T-cell (primary cell): ENCODE data around the gene CAMK1D. TPM values are rescaled to one million over a fixed set of nuclear protein-coding genes. Genes with fewer than 3 reads are reported as not detected.

Experiments
- ATAC-seq, 4 experiments: fragments of 200-7000 bp in 3 of 4; fragments of 150-1000 bp in 1 of 4; cut with Tn5 transposase; replicated peaks in 1 of 4; 1 replicate in 3 of 4; 2 replicates in 1 of 4; pipeline ENCODE4 v1.10.0; 2021; ENCODE audit warnings: moderate library complexity in 3 of 4, mild to moderate bottlenecking in 2 of 4, moderate number of reproducible peaks in 1 of 4
- CTCF ChIA-PET, 2 donors: fragments of 300-600 bp; sonication (Branson Sonifier 250); formaldehyde crosslinking; loops; one replicate each; lab custom pipeline; 2022; ENCODE audit warnings: antibody characterized with exemption in 2 of 2; lab: Charles Lee
- POLR2A ChIA-PET, 2 donors: fragments of 300-600 bp; sonication (Branson Sonifier 250); formaldehyde crosslinking; loops; one replicate each; lab custom pipeline; 2022; ENCODE audit warnings: antibody characterized with exemption in 2 of 2; lab: Charles Lee
- DNase-seq, 35 experiments: peaks; one replicate each; pipeline versions ENCODE4 v3.0.0 to v3.0.0-alpha.2; 2013 to 2023
- H3K27ac ChIP-seq: one replicate; pipeline ENCODE4 v1.5.1; 2013; ENCODE audit warnings: low read length
- H3K27me3 ChIP-seq, 2 experiments: replicated peaks in 1 of 2; 1 replicate in 1 of 2; 2 replicates in 1 of 2; pipeline versions ENCODE4 v1.6.1 to v1.7.0; 2013; ENCODE audit warnings: low read length in 1 of 2, mixed read lengths in 1 of 2; ENCODE audit not compliant: control insufficient read depth in 2 of 2, insufficient read depth in 2 of 2; ENCODE audit errors: extremely low read depth in 1 of 2
- H3K36me3 ChIP-seq, 2 donors: 1 replicate in 1 of 2; 2 replicates in 1 of 2; pipeline versions ENCODE4 v1.6.1 to v1.7.0; 2013; ENCODE audit warnings: low read length in 1 of 2; ENCODE audit not compliant: control insufficient read depth in 2 of 2, insufficient read depth in 1 of 2; ENCODE audit errors: extremely low read depth in 1 of 2
- H3K4me1 ChIP-seq, 2 experiments: 1 replicate in 1 of 2; 2 replicates in 1 of 2; pipeline versions ENCODE4 v1.6.1 to v1.7.0; 2013; ENCODE audit warnings: low read length in 2 of 2, mixed read lengths in 1 of 2; ENCODE audit not compliant: insufficient read depth in 2 of 2, control insufficient read depth in 1 of 2; ENCODE audit errors: extremely low read depth in 1 of 2
- H3K4me3 ChIP-seq, 2 donors: 1 replicate in 1 of 2; 2 replicates in 1 of 2; pipeline versions ENCODE4 v1.5.1 to v1.7.0; 2013; ENCODE audit warnings: mild to moderate bottlenecking in 2 of 2, low read length in 1 of 2, moderate library complexity in 1 of 2; ENCODE audit not compliant: control insufficient read depth in 1 of 2; ENCODE audit errors: extremely low read depth in 1 of 2
- H3K9me3 ChIP-seq: 2 replicates; pipeline ENCODE4 v1.7.0; 2013
- H3K27ac Mint-ChIP-seq, 2 donors: one replicate each; pipeline ENCODE4 v1.8.0; 2020 to 2021; ENCODE audit warnings: mild to moderate bottlenecking in 2 of 2, mixed read lengths in 2 of 2
- H3K27me3 Mint-ChIP-seq, 2 donors: one replicate each; pipeline ENCODE4 v1.8.0; 2021 to 2022; ENCODE audit warnings: mixed read lengths in 2 of 2
- H3K36me3 Mint-ChIP-seq: one replicate; pipeline ENCODE4 v1.8.0; 2021; ENCODE audit warnings: mixed read lengths
- H3K4me1 Mint-ChIP-seq, 3 donors: one replicate each; pipeline ENCODE4 v1.8.0; 2020 to 2022; ENCODE audit warnings: mixed read lengths in 3 of 3, mild to moderate bottlenecking in 1 of 3
- H3K4me3 Mint-ChIP-seq, 3 donors: one replicate each; pipeline ENCODE4 v1.8.0; 2020 to 2022; ENCODE audit warnings: mild to moderate bottlenecking in 3 of 3, mixed read lengths in 3 of 3, moderate library complexity in 3 of 3
- H3K9me3 Mint-ChIP-seq, 3 donors: one replicate each; pipeline ENCODE4 v1.8.0; 2020 to 2022; ENCODE audit warnings: mixed read lengths in 3 of 3
- WGBS: methylation state at CpG from one replicate; pipeline ENCODE4 v1.1.5; 2013; ENCODE audit warnings: missing lambda C conversion rate; ENCODE audit not compliant: insufficient coverage; 5-methylcytosine and 5-hydroxymethylcytosine counted together
- total RNA-seq, 35 experiments: library from RNA in 6 of 35; stranded (reverse) in 6 of 35; fragments of 120-200 nt in 1 of 35; gene quantifications; one replicate each; pipeline versions ENCODE4 v1.2.1 to v1.2.4 and lab custom pipeline; 2013 to 2026

CAMK1D gene
- total RNA-seq, 5 donors from 2014 or later (not counting 1 experiment from before 2014, with no cell fraction given) = 16.8 to 31.3 (median 23.6) TPM

GRCh38 chr10:12337453-12338372 lies 11.6 kb upstream of the CAMK1D start:
- H3K36me3 ChIP-seq = no peaks in the 10 kb centered on the region
- Mint-ChIP-seq H3K36me3 (no peaks in the 10 kb centered on the region), H3K4me3 (no peak overlapping the region), H3K4me1 (peaks cover 10 to 26% (median 16%) of the 10 kb centered on the region in 3 donors), H3K27me3 (no peaks in the 10 kb centered on the region), H3K9me3 (peaks cover 0 to under 1% (median 0%) of the 10 kb centered on the region in 3 donors), H3K27ac (no peak overlapping the region)
- no peaks in the 10 kb centered on the region for H3K9me3 ChIP-seq
- WGBS = 90% methylated on average over 6 of the region's 9 CpGs
- ATAC-seq (no peak), DNase-seq (no peak)
- H3K27me3 ChIP-seq = no peaks in the 10 kb centered on the region
- no peak overlapping the region for H3K4me3 ChIP-seq
- POLR2A ChIA-PET = interaction anchor here in 1 of 2 donors (0.6 to 0.7 kb wide), 2 partner anchors 8 to 23 kb away, joined by 3 to 11 read pairs; no protein-coding TSS in a partner anchor
- peaks cover 2 to 10% of the 10 kb centered on the region in 2 experiments for H3K4me1 ChIP-seq
- H3K27ac ChIP-seq = no peak overlapping the region
- CTCF ChIA-PET = interaction anchor here in 1 of 2 donors (0.5 kb wide), 1 partner anchor 174 kb away, joined by 3 read pairs; no protein-coding TSS in a partner anchor

DNA sequence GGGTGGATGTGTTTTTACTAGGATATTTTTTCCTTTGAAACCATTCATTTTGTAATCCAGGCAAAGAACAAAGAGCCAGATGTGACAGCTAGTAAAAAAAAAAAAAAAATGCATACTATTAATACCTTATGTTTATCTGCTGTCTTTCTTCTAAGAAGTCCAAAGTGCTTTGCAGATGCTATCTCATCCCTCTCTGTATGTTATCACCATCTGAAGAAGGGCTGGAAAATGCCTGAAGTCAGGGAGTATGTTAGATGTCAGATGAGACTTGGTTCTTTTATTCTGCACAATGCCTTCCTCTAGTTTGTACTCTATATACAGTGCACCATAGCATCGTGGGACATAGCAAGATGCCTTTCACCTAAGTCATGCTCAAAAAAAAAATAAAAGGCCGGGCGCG lies 10.4 kb upstream of the CAMK1D start:
- ATAC-seq (no peak), DNase-seq (no peak)
- Histone ChIP-seq H3K4me3 (no peak overlapping the region), H3K9me3 (no peaks in the 10 kb centered on the region), H3K36me3 (no peaks in the 10 kb centered on the region), H3K27ac (no peak overlapping the region), H3K4me1 (peaks cover 2 to 3% of the 10 kb centered on the region in 2 experiments), H3K27me3 (no peaks in the 10 kb centered on the region)
- WGBS = no CpG with 5 or more reads among the region's 4 CpGs
- no peaks in the 10 kb centered on the region for H3K27me3 Mint-ChIP-seq
- peaks cover 0 to 8% (median 5%) of the 10 kb centered on the region in 3 donors for H3K9me3 Mint-ChIP-seq
- ChIA-PET CTCF (no interaction called here), POLR2A (no interaction called here)
- peaks cover 8 to 15% (median 10%) of the 10 kb centered on the region in 3 donors for H3K4me1 Mint-ChIP-seq
- H3K27ac Mint-ChIP-seq = no peak overlapping the region
- no peaks in the 10 kb centered on the region for H3K36me3 Mint-ChIP-seq
- no peak overlapping the region for H3K4me3 Mint-ChIP-seq

DNA sequence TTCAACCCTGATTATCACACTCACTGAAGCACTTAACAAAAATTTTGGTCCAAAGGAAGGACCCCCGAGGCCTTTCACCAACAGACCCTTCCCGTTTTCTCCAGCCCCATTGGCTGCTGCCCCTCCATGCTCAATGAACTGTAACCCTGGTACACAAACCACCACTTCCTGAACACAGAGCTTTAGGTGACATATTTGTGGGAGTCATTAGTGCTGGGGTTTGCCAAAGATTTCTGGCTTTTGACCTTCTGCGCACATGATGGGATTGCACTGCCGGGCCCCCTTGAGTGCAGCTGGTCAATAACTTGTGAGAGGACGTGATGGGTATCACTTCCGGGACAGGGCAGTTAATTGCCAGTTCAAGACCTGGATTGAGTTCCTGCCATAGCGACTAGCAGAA lies 9.0 kb upstream of the CAMK1D start:
- no peaks in the 10 kb centered on the region for H3K9me3 ChIP-seq
- H3K27ac ChIP-seq = no peak overlapping the region
- Mint-ChIP-seq H3K36me3 (no peaks in the 10 kb centered on the region), H3K4me3 (no peak overlapping the region), H3K4me1 (peaks cover 7 to 15% (median 14%) of the 10 kb centered on the region in 3 donors), H3K27ac (no peak overlapping the region), H3K9me3 (peaks cover 0 to 8% (median 5%) of the 10 kb centered on the region in 3 donors), H3K27me3 (no peaks in the 10 kb centered on the region)
- no peaks in the 10 kb centered on the region for H3K27me3 ChIP-seq
- H3K4me1 ChIP-seq = peaks cover 2 to 3% of the 10 kb centered on the region in 2 experiments
- no peaks in the 10 kb centered on the region for H3K36me3 ChIP-seq
- WGBS = 89% methylated on average over 5 of the region's 7 CpGs
- ATAC-seq = no peak
- CTCF ChIA-PET = no interaction called here
- H3K4me3 ChIP-seq = no peak overlapping the region
- POLR2A ChIA-PET = no interaction called here
- no peak for DNase-seq

- Histone ChIP-seq H3K4me3 (no peak overlapping the region), H3K9me3 (no peaks in the 10 kb centered on the region), H3K27me3 (no peaks in the 10 kb centered on the region), H3K27ac (no peak overlapping the region), H3K4me1 (peaks cover 2 to 3% of the 10 kb centered on the region in 2 experiments), H3K36me3 (no peaks in the 10 kb centered on the region)
- H3K4me1 Mint-ChIP-seq = peaks cover 7 to 15% (median 14%) of the 10 kb centered on the region in 3 donors
- ChIA-PET CTCF (interaction anchor here in 1 of 2 donors (0.6 kb wide), 1 partner anchor 1854 kb away, joined by 3 read pairs; no protein-coding TSS in a partner anchor), POLR2A (interaction anchor here in 1 of 2 donors (0.7 kb wide), 1 partner anchor 21 kb away, joined by 4 read pairs; no protein-coding TSS in a partner anchor)
- no peaks in the 10 kb centered on the region for H3K27me3 Mint-ChIP-seq
- no peak for ATAC-seq
- 67% methylated on average over 1 of the region's 6 CpGs for WGBS
- no peak overlapping the region for H3K4me3 Mint-ChIP-seq
- peak overlapping the region in 1 of 2 donors; percentile 8 for H3K27ac Mint-ChIP-seq
- DNase-seq = no peak
- no peaks in the 10 kb centered on the region for H3K36me3 Mint-ChIP-seq
- H3K9me3 Mint-ChIP-seq = peaks cover 0 to 8% (median 5%) of the 10 kb centered on the region in 3 donors
These were observed 8.4 kb upstream of the CAMK1D start for GRCh38 chr10:12340937-12341336.

DNA sequence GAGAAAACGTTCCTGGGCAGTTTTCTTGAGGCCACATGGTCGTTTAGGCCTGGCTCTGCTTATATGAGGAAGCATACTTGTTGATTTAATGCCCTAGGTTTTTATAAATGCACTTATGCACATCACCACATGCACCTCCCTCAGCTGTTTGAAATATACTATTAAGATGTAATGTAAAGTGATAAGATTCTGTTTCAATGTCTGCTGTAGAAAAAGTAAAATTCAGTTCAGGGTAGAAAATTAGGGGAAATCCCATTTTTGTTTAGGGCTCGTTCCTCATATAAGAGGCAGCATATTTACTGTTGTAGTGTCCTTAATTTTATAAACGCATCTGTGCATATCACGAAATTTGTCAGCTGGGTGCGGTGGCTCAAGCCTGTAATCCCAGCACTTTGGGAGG lies 7.8 kb upstream of the CAMK1D start:
- Mint-ChIP-seq H3K4me1 (peaks cover 7 to 15% (median 14%) of the 10 kb centered on the region in 3 donors), H3K36me3 (no peaks in the 10 kb centered on the region), H3K9me3 (peaks cover 0 to 8% (median 5%) of the 10 kb centered on the region in 3 donors), H3K27me3 (no peaks in the 10 kb centered on the region), H3K4me3 (no peak overlapping the region), H3K27ac (peak overlapping the region in 1 of 2 donors; percentile 0)
- no peaks in the 10 kb centered on the region for H3K9me3 ChIP-seq
- no peaks in the 10 kb centered on the region for H3K36me3 ChIP-seq
- H3K4me1 ChIP-seq = peaks cover 2 to 3% of the 10 kb centered on the region in 2 experiments
- ATAC-seq (no peak), DNase-seq (no peak)
- POLR2A ChIA-PET = interaction anchor here in 1 of 2 donors (0.7 kb wide), 1 partner anchor 20 kb away, joined by 4 read pairs; no protein-coding TSS in a partner anchor
- 77% methylated on average over 3 of the region's 6 CpGs for WGBS
- no peak overlapping the region for H3K4me3 ChIP-seq
- no peaks in the 10 kb centered on the region for H3K27me3 ChIP-seq
- CTCF ChIA-PET = interaction anchor here in 1 of 2 donors (0.6 kb wide), 1 partner anchor 1853 kb away, joined by 3 read pairs; no protein-coding TSS in a partner anchor
- H3K27ac ChIP-seq = no peak overlapping the region
